Bronchial epithelial cell (primary cell): ENCODE results near the gene SERPINB1. TPM values are rescaled to one million over a fixed set of nuclear protein-coding genes. Genes with fewer than 3 reads are reported as not detected.
"Not testable (repeated sequence)": the region's sequence is repeated elsewhere in the genome, so short reads cannot be mapped to it uniquely, and the experiment has no call there.

Experiments used
- DNase-seq: peaks from one replicate; pipeline ENCODE4 v3.0.0-alpha.2; 2010; ENCODE audit warnings: low read depth
- FAIRE-seq: peaks from 2 replicates; lab custom pipeline; 2011; peaks lifted over from hg19 to GRCh38; lab: Jason Lieb, UNC
- H3K27me3 ChIP-seq: 2 replicates; pipeline ENCODE4 v1.5.1; 2011; ENCODE audit warnings: low read length; ENCODE audit not compliant: control insufficient read depth, insufficient read depth
- H3K36me3 ChIP-seq: 2 replicates; pipeline ENCODE4 v1.5.1; 2011; ENCODE audit warnings: low read length; ENCODE audit not compliant: control insufficient read depth, insufficient read depth
- H3K4me3 ChIP-seq: 2 replicates; pipeline ENCODE4 v1.5.1; 2011; ENCODE audit warnings: mild to moderate bottlenecking, low read depth, low read length, control low read depth
- total RNA-seq: library from RNA; depleted of rRNA; stranded (reverse); fragments of >200 nt; gene quantifications from 2 replicates; pipeline ENCODE4 v1.2.1, GENCODE V29; 2014
- TF ChIP-seq, protein P1 (sequence below): IDR thresholded peaks from 2 replicates; pipeline ENCODE4 v1.5.1; 2011; ENCODE audit warnings: mild to moderate bottlenecking, moderate library complexity, low read length, control low read depth, inconsistent platforms; ENCODE audit not compliant: insufficient read depth, severe bottlenecking

The SERPINB1 gene
- total RNA-seq, 1 donor from 2014 or later, result 142 TPM

GRCh38 chr6:2862712-2863181, 21.1 kb upstream of the SERPINB1 start:
- DNase-seq (no peak), FAIRE-seq (no peak)
- Histone ChIP-seq H3K27me3 (no peaks in the 10 kb centered on the region), H3K36me3 (no peaks in the 10 kb centered on the region), H3K4me3 (no peak overlapping the region)
- TF ChIP-seq, protein P1, sequence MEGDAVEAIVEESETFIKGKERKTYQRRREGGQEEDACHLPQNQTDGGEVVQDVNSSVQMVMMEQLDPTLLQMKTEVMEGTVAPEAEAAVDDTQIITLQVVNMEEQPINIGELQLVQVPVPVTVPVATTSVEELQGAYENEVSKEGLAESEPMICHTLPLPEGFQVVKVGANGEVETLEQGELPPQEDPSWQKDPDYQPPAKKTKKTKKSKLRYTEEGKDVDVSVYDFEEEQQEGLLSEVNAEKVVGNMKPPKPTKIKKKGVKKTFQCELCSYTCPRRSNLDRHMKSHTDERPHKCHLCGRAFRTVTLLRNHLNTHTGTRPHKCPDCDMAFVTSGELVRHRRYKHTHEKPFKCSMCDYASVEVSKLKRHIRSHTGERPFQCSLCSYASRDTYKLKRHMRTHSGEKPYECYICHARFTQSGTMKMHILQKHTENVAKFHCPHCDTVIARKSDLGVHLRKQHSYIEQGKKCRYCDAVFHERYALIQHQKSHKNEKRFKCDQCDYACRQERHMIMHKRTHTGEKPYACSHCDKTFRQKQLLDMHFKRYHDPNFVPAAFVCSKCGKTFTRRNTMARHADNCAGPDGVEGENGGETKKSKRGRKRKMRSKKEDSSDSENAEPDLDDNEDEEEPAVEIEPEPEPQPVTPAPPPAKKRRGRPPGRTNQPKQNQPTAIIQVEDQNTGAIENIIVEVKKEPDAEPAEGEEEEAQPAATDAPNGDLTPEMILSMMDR, result no peak

GRCh38 chr6:2861822-2862164, 20.1 kb upstream of the SERPINB1 start:
- no peaks in the 10 kb centered on the region for H3K27me3 ChIP-seq
- H3K36me3 ChIP-seq, result no peaks in the 10 kb centered on the region
- TF ChIP-seq, protein P1, result no peak
- FAIRE-seq (no peak), DNase-seq (no peak)
- H3K4me3 ChIP-seq, result no peak overlapping the region

- H3K27me3 ChIP-seq, result no peaks in the 10 kb centered on the region
- no peaks in the 10 kb centered on the region for H3K36me3 ChIP-seq
- TF ChIP-seq, protein P1, result no peak
- DNase-seq (no peak), FAIRE-seq (no peak)
- no peak overlapping the region for H3K4me3 ChIP-seq
These were observed 19.6 kb upstream of the SERPINB1 start for GRCh38 chr6:2861060-2861821.

GRCh38 chr6:2860706-2861059, 19.0 kb upstream of the SERPINB1 start:
- not testable (repeated sequence) for H3K4me3 ChIP-seq, H3K27me3 ChIP-seq, FAIRE-seq, H3K36me3 ChIP-seq, DNase-seq

DNA sequence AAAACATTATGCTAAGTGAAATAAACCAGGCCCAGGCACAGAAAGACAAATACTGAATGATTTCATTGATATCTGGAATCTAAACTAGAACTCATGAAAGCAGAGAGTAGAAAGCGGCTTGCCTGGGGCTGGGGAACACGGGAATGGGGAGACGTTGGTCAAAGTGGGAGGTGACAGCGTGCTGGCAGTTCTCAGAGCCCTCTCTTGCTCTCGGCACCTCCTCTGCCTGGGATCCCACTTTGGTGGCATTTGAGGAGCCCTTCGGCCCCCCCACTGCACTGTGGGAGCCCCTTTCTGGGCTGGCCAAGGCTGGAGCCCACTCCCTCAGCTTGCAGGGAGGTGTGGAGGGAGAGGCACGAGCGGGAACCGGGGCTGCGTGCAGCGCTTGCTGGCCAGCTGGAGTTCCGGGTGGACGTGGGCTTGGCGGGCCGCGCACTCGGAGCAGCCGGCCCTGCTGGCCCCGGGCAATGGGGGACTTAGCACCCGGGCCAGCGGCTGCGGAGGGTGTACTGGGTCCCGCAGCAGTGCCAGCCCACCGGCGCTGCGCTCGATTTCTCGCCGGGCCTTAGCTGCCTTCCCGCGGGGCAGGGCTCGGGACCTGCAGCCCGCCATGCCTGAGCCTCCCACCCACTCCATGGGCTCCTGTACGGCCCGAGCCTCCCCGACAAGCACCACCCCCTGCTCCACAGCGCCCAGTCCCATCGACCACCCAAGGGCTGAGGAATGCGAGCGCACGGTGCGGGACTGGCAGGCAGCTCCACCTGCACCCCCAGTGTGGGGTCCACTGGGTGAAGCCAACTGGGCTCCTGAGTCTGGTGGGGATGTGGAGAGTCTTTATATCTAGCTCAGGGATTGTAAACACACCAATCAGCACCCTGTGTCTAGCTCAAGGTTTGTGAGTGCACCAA, 18.4 kb upstream of the SERPINB1 start:
- DNase-seq, H3K4me3 ChIP-seq, H3K27me3 ChIP-seq, H3K36me3 ChIP-seq, FAIRE-seq: not testable (repeated sequence)

GRCh38 chr6:2859185-2859700, 17.6 kb upstream of the SERPINB1 start:
- DNase-seq, result no peak
- no peak overlapping the region for H3K4me3 ChIP-seq
- H3K36me3 ChIP-seq, result no peaks in the 10 kb centered on the region
- FAIRE-seq, result no peak
- TF ChIP-seq, protein P1, result no peak
- H3K27me3 ChIP-seq, result no peaks in the 10 kb centered on the region
